GM21367 (cell line): ENCODE data around the gene CCNL2.
"Not testable (repeated sequence)": the region's sequence is repeated elsewhere in the genome, so short reads cannot be mapped to it uniquely, and the experiment has no call there.

Experiments used
- ATAC-seq: cut with Tn5 transposase; IDR thresholded peaks from one replicate; pipeline ENCODE4 v1.9.1; 2021; ENCODE audit not compliant: unreplicated experiment

The CCNL2 gene

DNA sequence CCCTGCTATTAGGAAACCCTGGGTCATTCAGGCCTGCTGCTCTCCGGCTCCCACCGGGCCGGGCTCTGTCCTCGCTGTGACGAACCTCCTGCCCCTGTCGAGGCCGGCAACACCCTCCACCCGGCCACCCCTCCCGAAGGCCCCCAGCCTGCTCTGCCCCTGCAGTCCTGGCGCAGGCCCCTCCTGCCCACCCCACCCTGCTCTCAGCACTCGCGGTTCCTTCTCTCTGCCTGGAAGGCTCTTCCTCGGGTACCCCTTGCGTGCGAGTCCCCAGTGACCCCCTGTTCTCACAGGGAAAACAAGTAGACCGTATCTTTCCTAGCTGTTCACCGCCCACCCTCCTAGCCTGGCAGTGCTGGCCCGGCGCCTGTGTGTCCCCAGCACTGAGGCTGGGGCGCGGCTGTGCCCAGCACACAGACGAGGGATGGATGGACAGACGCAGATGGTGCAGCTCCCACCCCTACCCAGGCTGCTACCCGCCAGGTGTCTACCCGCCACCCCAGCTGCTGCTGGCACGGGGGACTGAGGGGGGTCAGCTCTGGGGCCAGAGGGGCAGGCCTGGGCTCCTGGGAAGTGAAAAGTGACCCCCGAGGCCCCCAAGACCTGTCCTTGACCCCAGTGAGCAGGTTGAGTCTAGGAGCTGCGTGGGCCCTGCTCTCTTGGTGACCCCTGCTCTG is 33.3 kb upstream of the CCNL2 start:
- ATAC-seq, result no peak

GRCh38 chr1:1431845-1432273 is 32.7 kb upstream of the CCNL2 start:
- ATAC-seq, result no peak

- no peak for ATAC-seq
Observed at GRCh38 chr1:1430992-1431844, 32.1 kb upstream of the CCNL2 start.

DNA sequence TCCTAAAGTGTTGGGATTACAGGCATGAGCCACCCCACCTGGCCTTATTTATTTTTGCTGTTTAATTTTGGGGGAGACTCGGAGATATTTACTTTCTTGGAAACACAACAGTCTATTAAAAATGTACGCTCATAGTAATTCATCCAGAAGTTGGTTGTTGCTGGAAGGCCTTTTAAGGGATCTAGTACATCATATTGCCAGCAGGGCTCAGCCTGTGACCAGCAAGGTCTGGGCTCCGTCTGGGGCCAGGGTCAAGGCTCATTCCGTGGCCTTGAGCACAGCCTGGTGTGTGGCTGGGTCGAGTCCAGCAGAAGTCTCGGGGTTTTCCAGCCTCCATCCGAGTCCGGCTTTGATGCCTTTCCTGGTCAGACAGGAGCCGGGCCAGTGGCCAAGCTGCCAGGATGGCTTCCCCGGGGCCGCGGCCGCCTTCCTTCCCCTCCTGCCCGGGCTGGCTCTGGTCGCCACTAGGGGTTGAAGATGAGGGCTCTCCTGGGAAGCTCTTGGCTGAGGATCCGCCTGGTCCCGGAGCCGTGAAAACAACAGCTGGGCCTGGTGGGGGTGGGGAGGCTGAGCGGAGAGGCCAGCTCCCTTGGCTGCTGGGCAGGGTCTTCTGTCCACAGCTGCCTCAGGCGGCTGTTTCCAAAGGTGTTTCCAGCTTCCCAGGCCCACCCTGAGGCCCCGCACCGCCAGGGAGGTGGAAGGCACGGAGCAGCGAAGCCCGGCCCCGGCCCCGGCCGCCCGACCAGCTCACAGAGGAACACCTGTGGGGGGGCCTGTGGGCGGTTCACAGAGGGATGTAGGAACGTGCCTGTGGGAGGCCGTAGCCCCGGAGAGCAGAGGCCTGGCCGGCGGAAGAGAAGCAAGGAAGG is 31.2 kb upstream of the CCNL2 start:
- ATAC-seq, result no peak

DNA sequence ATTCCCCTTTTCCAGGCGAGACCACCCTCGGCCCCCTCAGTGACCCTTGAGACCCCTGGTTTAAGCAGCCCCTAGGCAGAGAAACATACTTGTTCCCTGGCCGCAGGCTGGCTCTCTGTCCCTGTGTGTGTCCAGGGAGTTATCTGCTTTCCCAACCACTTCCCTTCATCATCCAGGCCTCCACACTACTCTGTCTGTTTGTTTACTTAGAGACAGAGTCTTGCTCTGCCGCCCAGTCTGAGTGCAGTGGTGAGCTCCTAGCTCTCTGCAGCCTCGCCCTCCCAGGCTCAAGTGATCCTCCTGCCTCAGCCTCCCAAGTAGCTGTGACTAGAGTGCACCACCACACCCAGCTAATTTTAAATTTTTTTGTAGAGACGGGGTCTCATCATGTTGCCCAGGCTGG is 30.5 kb upstream of the CCNL2 start:
- ATAC-seq, result no peak

- not testable (repeated sequence) for ATAC-seq
Observed at GRCh38 chr1:1428967-1429366, 29.8 kb upstream of the CCNL2 start.

DNA sequence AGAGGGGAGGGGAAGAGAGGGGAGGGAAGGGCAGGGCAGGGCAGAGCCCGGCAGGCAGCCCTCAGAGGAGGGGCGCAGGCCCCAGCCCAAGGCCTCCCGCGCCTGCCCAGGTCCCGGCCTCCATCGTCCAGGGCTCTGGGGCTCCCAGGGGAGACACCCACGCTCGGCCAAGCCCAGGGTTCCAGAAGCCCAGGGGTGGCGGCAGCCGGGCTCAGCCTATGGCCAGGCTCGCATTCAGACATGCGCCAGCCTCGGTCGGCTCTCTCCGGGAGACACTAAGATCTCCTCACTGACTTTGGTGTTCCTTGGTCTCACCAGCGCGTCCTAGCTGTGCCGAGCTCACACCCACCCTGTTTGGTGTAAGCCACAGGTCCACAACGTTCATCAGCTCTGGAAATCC is 29.0 kb upstream of the CCNL2 start:
- ATAC-seq, result no peak

GRCh38 chr1:1427820-1428148 is 28.6 kb upstream of the CCNL2 start:
- no peak for ATAC-seq

- ATAC-seq, result no peak
Observed at GRCh38 chr1:1427106-1427819, 28.1 kb upstream of the CCNL2 start.

- ATAC-seq, result no peak
Observed at GRCh38 chr1:1426496-1427105, 27.5 kb upstream of the CCNL2 start.

DNA sequence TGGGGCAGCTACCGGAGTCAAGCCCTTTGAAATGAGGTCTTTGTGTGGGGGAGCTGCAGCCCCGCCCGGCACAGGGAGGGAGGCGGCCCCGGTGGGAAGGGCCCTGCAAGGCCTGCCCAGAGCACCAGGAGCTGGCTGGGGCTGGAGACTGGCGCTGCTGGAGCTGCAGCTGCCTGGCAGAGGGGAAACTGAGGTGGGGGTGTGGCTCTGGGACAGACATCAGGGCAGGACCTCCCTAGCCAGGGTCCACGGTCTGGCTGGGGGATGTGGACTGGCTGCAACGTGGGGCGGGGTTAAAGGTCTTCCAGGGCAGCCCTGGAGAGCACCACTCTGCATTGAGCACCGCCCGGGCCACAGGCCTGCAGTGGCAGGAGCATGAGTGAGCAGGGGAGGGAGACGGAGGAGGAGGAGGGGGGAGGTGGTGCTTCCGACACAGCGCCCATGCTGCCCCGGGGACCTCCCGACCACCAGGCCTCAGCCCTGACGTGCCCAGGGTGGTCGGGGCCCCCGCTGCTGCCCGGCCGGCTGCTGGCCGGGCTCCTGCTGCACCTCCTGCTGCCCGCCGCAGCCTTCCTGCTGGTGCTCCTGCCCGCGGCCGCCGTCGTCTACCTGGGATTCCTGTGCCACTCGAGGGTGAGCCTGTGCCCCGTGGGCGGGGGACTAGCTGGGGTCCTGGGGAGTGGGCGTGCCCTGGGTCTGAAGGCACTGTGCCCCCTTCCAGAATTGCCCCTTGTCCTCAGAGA is 26.8 kb upstream of the CCNL2 start:
- no peak for ATAC-seq

- ATAC-seq, result no peak
Observed at GRCh38 chr1:1425426-1425752, 26.3 kb upstream of the CCNL2 start.

- ATAC-seq, result no peak
Observed at GRCh38 chr1:1424707-1425106, 25.6 kb upstream of the CCNL2 start.

DNA sequence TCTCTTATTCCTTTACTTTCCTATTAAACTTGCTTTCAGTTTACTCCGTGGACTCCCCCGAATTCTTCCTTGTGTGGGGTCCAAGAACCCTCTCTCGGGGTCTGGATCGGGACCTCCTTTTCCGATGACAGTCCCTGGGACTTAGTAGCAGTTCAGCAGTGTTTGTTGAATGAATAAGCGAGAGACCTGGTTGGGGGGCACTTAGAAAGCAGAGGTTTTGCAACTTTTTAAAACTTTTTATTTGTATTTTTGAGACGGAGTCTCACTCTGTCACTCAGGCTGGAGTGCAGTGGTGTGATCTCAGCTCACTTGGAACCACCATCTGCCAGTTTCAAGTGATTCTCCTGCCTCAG is 24.1 kb upstream of the CCNL2 start:
- no peak for ATAC-seq

GRCh38 chr1:1422465-1423244 is 23.5 kb upstream of the CCNL2 start:
- ATAC-seq, result no peak

DNA sequence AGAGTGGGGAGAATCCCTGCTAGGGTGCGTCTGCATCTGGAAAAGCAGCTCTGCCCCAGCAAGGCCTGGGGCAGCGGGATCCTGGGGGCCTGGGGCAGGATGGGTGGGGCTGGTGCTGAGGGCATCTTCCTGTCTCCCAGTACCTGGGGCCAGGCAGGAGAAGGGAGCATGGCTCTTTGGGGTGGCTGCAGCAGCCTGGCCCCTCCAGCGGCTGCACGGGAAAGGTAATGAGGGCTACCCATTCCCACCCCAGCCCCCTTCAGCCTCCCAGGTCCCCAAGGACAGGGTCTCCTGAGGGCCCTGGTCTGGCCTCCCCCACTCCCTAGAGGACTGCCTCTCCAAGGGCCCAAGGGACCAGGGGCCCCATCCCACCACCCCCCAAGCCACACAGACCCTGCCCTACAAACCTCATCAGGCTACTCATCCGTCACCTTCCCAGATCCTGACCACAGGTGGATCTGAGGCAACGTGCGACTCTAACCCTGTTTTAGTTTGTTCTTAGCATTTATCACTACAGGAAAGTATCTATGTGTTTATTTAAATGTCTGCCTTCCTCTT is 22.9 kb upstream of the CCNL2 start:
- no peak for ATAC-seq

GRCh38 chr1:1421147-1421906 is 22.2 kb upstream of the CCNL2 start, which contains the start of gene ANKRD65:
ANKRD65 (minus strand) TSS chr1:1421276; CDS start chr1:1421005, 271 bp downstream.
- ATAC-seq, result no peak

DNA sequence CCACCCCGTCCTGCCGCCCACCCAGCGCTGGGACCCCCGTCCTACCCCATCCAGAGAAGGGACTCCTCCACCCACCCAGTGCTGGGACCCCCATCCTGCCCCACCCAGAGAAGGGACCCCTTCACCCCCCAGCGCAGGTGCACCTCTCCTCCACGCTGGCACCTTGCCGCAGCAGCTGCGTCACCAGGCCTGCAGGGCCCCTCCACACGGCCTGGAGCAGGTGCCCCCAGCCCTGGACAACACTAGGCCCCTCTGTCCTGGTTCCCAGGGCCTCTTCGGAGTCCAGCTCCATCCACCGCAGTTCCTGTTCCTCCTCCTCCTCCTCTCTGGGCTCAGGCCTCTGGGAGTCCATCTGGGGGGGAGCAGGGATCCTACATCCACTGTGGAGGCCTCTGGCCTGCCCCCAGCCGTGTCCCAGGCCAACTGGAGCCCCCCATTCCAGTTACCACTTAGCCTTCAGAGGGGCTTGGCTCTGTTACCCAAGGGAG is 21.6 kb upstream of the CCNL2 start:
- no peak for ATAC-seq
